ENCODE results near the gene ANKDD1B. TPM values are rescaled to one million over a fixed set of nuclear protein-coding genes. Genes with fewer than 3 reads are reported as not detected.

ANKDD1B gene
- total RNA-seq, 1 donor from 2014 or later = 0.64 TPM

DNA sequence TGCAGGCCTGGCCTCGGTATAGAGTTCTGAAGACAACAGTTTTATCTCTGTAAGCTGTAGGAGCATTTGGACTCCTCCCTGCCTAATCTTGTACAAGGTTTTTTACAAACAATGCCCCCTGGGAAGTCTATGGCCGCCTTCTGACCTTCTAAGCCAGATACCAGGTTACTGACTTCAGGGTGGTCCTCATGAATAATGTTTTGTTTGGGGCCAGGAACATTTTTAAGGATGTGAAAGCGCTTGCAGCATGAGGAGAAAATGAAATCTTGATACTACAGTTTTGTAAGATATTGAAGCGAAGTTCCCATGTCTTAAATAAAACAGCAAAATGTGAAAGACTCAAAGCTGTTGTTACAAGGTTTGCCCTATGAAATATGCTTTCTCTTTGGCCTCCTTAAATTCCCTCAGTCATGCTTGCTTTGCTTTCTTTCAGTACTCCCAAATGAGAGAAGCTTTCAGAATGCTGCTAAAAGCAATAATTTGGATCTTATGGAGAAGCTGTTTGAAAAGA, 5.2 kb downstream of the ANKDD1B start:
- no peak for DNase-seq (ENCODE audit: low spot score)

DNA sequence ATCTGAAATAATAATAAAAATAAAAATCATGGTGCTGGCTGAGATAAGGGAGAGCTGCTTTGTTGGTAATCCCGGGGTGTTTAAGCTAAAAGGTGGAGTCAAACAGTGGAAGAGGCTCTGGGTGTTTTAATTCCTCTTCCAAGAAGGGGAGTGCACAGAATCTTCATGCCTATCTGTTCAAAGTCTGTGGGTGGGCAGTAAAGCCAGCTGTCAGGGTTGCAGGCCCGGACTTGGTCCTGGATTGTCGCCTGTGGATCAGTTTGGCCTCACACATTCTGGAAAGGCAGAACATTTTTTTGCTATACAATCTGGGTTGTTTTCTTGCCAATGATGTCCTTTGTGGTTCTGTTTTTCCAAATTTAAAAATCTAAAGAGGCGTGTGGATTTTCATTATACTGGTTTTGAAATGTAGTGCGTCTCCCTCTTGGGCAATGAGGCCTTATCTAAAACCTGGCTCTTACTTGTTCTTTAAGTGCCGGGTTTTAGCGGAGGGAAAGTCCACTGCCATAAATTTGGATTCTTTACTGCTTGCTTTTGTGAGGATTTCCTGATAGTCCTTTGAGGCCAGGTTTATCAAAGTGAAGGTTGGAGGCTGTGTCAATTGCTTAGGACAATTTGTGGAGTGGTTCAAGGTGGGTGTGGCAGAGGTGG, 5.8 kb downstream of the ANKDD1B start:
- no peak for DNase-seq (ENCODE audit: low spot score)

DNA sequence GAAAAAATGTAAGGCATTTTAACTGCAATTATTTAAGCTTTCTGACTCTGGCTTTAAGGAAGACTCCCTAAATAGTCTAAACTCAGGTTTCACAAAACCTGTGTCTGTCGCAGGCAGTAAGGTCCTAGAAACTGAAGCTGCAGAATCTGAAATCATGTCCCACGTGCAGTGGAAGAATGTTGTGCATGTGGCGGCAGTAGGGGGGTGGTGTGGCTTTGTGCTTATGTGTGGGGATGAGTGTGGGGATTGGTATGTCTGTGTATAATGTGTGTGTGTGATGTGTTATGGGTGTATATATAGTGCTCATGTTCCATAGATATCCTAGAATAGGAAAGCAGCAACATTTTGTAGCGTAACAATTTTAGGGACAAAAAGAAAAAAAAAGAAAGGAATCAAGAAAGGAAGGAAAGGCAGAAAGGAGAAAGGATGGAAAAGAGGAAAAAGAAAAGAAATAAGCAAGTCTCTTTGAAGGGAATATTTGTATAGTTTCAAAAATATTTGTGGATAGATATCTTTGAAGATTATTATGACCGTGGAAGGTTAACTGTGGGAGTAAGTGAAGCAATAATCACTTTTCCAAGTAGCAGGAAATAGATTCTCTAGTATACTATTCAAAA, 6.6 kb downstream of the ANKDD1B start:
- no peak for DNase-seq (ENCODE audit: low spot score)

DNA sequence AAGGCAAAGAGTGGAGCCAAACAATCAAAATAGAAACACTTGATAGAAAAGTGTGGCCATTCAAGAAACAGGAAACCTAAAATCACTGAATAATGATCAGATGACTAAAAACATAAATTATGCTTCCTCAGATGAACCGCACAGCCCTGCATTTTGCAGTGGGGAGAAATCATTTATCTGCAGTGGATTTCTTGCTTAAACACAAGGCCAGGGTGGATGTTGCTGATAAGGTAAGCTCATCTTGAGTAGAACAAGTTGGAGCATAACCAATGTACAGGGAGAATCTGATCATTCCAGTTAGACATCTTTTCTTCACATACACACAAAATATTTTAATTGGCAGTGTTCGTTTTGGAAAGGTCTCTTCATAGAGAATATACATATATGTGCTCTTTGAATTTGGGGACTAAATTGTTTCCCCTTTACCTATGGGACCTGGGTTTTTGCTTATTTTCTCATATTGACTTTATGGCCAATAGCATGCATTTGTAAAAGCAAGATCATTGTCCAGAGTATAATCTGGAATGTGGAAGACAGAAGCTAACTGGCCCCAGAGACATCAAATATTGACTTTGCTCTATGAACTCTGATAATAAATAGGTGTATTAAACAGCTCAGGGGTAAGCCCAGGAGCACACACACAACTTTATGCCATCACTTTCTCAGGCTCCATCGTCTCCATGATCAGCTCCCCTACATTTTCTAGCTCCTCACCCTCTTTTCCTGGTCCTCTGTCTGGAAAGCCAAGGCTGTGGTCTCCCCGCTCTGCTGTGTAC, 9.1 kb downstream of the ANKDD1B start:
- DNase-seq (ENCODE audit: low spot score) = no peak

DNA sequence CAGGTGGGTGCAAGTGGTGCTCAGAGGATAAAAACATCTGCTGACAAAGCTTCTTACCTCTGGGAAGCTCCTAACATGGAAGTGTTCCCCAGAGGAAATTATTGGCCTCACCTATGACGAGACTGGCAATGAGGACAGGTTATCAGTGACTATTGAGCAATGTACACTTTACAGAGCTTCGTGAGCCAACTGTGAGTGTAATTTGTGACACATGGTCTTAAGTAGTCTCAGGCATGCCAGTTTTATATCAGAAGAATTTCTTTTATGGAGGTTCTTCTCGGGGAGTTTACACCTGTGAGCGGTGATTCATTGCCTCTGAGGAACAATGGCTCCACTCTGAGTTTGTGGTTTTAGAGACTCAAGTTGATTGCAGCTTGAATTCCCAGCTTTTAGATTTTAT, 11.3 kb downstream of the ANKDD1B start:
- no peak for DNase-seq (ENCODE audit: low spot score)

DNA sequence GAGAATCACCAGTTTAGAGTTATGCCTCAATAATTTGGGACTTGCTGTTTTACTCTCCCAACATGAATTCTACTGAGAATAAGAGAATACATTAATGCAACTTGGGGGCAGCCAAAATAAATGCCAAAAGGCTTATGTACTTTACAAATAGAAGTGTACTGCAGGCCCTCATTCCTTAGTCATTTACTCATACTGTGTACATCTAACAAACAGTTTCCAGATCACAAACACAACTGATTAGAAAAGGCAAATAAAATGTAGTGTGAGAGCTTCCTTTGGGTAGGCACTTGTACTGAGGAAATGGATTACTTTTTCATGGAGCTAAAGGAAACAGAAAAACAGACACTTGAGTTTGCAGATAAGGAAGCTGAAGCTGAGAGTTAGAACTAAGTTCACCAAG, 12.6 kb downstream of the ANKDD1B start:
- DNase-seq (ENCODE audit: low spot score) = no peak

DNA sequence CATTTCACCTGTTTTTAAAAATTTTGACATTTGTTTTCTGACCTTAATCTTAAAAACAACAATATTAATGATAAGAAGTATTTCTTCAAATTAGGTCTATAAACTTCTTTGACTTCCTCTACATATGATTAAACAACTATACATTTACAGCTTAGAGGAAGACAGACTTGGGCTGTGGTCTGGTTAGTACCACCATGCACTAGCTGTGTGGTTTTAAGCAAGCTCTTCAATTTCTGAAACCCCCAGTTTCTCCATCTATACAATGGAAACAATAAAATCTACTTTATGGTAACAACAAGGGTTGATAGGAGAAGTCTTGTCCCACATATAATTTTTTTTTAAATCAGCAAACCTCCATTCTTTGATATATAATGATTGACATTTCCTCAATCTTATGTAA, 15.7 kb downstream of the ANKDD1B start:
- no peak for DNase-seq (ENCODE audit: low spot score)

DNA sequence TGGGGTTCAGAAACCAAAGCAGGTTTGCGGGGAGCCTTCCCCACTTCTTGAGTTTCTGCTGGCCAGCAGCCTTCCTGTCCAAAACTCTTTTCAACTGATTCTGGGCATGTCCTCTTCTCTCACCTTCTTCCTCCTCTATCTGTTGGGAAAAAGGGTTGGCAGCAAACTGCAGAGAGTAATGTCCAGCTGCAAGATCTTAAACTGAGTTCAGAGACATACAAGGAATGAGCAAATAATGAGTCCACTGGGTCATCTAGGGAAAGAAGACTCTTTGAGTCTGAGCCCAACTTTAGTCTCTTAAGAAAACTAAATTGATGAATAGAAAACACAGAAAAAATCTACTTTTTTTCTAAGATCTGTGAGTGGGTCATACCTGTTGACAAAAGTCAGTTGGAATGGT, 16.5 kb downstream of the ANKDD1B start:
- no peak for DNase-seq (ENCODE audit: low spot score)

DNA sequence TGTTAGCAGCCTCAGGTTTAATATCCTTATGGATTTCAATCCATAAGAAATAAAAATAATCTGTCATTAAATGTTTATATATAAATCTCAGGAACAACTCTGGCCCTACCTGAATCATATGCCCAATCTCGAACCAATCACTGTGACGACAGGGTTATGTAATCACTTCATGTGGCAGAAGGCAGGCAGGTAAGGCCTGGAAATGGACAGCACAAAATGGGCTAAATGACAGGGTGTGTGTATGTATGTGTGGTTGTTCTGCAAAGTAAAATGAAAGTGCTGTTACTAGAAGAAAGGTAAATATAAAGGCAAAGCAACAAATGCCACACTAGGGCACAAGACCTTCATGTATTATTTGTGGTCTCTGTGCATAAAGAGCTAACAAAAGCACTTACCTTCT, 19.6 kb downstream of the ANKDD1B start:
- no peak for DNase-seq (ENCODE audit: low spot score)

DNA sequence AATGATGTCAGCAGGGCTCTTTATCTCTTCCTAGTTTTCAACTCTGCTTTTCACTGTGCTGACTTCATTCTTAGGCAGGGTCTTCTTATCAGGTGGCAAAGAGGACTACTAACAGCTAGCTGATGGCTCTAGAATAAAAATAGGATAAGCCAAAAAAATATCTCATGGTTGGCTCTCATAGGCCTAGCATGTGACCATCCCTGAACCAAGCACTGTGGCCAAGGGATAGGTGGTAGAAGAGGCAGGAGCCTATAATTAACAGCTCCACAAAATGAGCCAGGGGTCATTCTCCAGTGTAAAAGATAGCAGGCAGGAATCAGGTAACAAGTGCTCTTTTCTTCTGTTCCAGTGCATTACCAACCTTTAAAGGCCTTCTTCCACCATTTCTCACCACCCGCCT, 21.1 kb downstream of the ANKDD1B start:
- no peak for DNase-seq (ENCODE audit: low spot score)

DNA sequence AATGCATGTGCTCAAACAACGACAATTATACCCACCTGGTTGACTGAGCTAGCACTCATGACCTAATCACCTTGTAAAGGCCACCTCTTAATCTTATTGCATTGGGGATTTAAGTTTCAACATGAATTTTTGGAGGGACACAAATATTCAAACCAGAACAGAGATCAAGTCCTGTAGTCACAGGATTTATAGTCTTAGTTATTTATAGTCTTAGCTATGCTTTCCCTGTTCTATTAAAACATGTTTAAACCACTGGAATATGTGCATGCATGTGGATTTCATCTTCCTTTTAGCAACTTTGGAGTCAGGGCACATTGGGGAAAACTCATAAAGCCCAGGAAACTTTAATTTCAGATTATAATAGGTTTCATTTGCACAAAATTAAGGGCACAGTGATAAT, 26.7 kb downstream of the ANKDD1B start:
- DNase-seq (ENCODE audit: low spot score) = no peak

DNA sequence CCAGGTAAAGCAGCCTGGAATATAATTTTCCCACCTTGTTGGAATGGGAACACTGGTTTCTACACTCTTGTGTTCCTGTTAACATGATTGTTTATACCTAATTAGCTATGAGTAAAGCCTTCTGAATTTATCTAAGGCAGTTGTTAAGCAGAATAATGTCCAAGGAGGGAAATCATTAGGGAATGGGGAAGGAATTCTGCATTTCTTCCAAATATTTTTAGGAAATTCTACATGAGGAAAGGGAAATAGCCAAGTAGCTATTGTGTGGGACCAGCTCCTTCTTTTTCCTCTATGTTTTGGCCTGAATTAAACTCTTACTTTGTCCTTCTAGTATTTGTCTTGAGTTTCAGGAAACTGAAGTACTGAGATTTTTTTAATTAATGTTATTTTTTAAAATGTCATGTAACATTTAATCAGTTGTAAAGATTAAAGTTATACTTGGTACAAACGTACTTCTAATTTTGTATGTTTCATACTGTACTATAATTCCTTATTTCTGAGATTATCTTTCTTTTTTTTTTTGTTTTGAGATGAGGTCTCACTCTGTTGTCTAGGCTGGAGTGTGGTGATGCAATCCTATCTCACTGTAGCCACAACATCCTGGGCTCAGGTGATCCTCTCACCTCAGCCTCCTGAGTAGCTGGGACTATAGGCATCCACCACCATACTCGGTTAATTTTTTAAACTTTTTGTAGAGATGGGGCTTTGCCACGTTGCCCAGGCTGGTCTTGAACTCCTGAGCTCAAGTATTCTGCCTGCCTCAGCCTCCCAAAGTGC, 28.5 kb downstream of the ANKDD1B start:
- no peak for DNase-seq (ENCODE audit: low spot score)

DNA sequence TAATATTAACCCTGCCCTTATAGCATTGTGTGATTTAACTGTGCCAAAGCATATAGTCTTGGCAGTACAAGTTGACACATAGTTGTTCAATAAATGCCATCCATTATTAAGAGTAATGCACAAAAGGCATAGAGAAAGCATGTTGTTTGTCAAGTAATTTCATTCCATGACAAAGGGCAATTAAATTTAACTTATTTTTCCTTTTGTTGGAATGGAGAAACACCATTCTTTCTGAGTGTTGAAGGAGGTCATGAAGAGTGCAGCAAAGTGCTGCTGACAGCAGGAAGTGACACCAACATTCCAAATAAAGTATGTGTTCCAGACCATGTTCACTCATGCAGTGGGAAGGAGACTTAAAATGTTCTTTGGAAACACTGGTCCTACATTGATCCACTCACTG, 29.1 kb downstream of the ANKDD1B start:
- no peak for DNase-seq (ENCODE audit: low spot score)

DNA sequence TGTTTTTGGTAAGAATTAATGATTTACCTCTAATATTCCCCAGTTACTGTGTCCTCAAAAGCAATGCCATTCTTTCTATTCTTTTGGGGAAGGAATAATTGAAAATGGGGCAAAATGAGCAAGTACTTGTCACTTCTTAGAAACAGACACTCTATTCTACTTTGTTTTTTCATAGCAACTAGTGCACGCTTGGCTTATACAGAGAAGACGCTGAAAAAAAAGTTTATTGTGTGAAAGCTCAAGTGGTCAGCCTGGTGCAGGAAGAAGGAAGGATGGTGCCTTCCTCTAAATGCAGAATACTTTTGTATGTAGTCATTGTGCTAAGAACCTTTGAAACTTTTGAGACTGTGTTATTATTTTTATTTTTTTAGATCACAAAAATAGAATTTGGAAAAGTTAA, 29.6 kb downstream of the ANKDD1B start:
- no peak for DNase-seq (ENCODE audit: low spot score)

DNA sequence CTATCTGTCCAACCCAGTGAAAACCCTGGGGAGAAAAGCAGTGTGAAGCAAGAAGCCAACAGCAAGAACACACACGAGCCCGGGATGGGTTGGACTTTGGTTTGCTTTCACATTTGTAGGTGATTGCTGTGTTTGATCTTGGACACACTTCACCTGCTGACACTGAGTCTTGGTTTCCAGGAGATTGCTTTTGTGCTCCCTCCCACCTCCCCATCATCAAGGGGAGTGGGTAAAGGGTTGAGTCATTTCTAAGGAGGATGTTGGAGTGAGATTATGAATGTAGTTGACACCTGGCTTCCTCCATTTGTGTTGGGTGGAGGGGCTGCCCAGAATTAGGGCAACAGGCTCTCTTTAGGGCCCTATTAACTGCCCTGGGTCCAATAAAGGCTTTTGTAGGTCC, 37.5 kb downstream of the ANKDD1B start:
- DNase-seq (ENCODE audit: low spot score) = no peak

DNA sequence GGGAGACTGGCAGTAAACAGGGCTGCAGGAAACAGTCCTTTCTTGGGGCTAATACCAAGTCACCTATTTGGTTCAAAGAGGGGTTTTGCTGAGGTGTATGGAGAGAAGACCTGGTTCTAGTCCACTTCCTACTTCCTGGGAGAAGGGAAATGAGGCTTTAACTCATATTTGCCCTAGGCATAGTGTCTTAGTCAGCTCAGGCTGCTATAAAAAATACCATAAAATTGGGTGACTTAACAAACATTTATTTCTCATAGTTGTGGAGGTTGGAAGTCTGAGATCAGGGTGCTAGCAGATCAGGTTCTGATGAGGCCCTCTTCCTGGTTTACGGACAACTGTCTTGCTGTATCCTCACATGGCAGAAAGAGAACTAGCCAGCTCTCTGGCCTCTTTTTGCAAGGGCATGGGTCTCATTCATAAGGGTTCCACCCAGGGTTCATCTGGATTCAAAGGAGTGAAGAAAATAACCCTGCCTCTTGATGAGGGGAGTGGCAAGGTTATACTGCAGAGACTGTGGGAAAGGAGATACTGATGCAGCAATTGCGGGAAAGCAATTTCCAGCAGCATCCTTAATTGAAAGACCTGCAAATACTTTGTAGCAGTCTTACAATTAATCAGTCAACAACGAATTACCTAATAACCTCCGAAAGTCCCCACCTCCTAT, 40.5 kb downstream of the ANKDD1B start:
- no peak for DNase-seq (ENCODE audit: low spot score)

DNA sequence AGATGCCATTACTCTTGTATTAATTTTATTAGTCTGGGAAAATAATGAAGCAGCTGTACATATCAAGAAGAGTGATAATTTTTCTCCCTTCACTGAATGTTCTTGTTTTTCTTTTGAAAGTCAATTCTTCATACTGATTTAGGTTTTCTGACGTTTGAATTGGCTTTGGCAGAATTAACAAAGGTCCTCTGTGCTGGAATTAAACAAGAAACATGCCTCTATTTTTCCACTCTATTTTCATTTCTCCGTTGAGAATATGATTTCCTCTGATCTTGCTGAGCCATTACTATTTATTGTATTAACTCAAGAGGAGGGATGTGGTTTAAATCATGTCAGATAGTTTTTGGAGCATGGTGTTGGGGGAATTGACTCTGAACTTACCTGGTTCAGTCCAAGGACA, 42.3 kb downstream of the ANKDD1B start:
- DNase-seq (ENCODE audit: low spot score) = no peak

DNA sequence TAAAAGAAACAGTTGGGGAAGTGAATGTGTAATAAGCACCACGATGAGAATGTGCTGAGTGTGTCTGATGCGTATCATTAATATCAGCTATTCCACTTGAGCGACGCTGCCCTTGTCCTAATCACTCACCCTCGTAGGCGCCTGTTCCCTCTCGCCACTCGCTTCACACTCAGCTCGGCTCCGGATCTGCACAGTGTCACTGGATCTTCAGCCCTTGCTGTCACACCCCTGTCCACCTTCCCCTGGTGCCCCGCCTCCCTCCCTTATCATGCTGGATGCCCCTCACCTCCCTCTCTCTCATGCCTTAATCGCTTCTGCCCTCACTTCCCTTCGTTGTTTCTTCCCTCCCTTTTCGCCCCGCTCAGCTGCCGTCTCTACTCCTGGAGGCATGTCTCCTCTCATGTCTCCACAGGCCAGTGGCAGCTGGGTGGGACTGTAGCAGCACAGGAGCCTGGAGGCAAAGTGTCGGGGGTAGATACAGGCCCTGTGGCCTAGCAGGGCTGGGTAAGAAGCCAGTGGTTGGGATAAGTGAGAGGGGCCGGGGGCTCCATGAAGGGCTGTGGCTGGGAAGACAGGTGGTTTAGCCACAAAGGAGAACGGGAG, 43.5 kb downstream of the ANKDD1B start:
- DNase-seq (ENCODE audit: low spot score) = no peak

DNA sequence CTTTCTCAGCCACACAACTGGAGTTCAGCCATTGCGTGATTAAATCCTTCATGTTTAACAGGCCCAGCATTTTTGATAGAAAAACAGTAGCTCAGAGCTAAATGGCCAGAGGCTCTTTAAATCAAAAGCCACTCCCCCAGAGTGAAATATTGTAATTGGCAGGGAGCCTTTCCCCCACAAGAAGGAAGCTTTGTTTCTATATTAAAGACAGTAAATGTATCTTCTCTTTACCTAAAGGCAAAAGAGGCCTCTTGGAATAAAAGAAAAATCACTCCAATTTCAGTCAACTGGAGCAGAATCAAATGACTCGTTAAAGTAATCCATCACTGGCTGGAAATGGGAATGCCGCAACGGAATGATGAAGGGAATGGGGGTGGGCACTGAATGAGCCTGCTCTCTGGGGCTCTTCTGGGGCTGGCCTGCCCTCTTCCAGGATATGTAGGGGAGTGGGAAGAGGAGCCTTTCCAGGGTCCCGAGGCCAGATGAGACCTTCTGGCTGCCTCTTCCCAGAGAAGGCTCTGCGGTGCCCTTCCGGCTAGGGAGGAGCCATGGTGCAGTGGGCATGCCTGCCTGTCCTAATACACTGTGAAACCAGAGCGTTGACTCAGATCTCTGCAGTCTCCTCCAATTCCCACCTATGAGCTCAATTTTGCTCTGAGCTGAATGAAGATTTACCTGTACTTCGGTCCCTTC, 45.2 kb downstream of the ANKDD1B start:
- no peak for DNase-seq (ENCODE audit: low spot score)

DNA sequence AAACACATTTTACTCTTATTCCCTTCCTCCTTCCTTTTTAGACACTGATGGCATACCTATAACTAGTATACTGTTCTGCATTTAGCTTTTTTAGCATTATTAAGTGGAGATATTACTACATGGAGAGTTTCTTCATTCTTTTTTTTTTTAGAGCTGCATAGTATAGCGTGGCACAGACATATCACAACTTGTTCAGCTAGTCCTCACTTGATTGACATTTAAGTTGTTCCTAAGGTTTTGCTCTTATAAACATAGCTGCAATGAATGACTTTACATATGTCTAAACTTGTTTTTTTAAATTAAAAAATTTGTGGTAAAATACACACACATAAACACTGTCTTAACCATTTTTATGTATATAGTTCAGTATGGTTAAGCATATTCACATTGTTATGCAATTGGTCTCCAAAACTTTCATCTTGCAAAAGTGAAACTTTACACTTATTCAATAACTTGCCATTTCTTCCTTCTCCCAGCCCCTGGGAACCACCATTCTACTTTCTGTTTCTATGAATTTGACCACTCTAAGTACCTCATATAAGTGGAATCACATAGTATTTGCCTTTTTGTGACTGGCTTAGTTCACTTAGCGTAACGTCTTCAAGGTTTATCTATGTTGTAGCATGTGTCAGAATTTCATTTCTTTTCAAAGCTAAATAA, 48.7 kb downstream of the ANKDD1B start:
- no peak for DNase-seq (ENCODE audit: low spot score)
